Parathyroid adenoma (tissue), 2 donors: Measurements from ENCODE around the gene ATG5.

Experiments used
- H2AFZ ChIP-seq: fragments of 300-600 bp; sonication (generic); one replicate; pipeline ENCODE4 v1.7.0; 2017; ENCODE audit warnings: antibody characterized with exemption, mild to moderate bottlenecking
- H3K27ac ChIP-seq: fragments of 300-600 bp; sonication (generic); one replicate; pipeline ENCODE4 v1.7.0; 2017
- H3K27me3 ChIP-seq: fragments of 300-600 bp; sonication (generic); one replicate; pipeline ENCODE4 v1.7.0; 2017; ENCODE audit warnings: low read length; ENCODE audit not compliant: control insufficient read depth, insufficient read depth
- H3K36me3 ChIP-seq: fragments of 300-600 bp; sonication (generic); one replicate; pipeline ENCODE4 v1.7.0; 2017; ENCODE audit warnings: low read length; ENCODE audit not compliant: control insufficient read depth, insufficient read depth
- H3K4me1 ChIP-seq: fragments of 300-600 bp; sonication (generic); one replicate; pipeline ENCODE4 v1.7.0; 2017; ENCODE audit warnings: control low read depth
- H3K4me2 ChIP-seq: fragments of 300-600 bp; sonication (generic); one replicate; pipeline ENCODE4 v1.7.0; 2017; ENCODE audit warnings: low read length
- H3K4me3 ChIP-seq: fragments of 300-600 bp; sonication (generic); one replicate; pipeline ENCODE4 v1.7.0; 2017; ENCODE audit warnings: low read depth, low read length
- H3K79me2 ChIP-seq: fragments of 300-600 bp; sonication (generic); one replicate; pipeline ENCODE4 v1.7.0; 2017; ENCODE audit warnings: control low read depth
- H3K9ac ChIP-seq: fragments of 300-600 bp; sonication (generic); one replicate; pipeline ENCODE4 v1.7.0; 2017; ENCODE audit warnings: mild to moderate bottlenecking
- H3K9me3 ChIP-seq: fragments of 300-600 bp; sonication (generic); one replicate; pipeline ENCODE4 v1.7.0; 2017; ENCODE audit warnings: low read length; ENCODE audit not compliant: control insufficient read depth
- TF ChIP-seq, protein P1 (sequence below): fragments of 300-600 bp; sonication (generic); IDR thresholded peaks from one replicate; pipeline ENCODE4 v1.7.0; 2017; ENCODE audit warnings: antibody characterized with exemption, mild to moderate bottlenecking
- donor health status: primary hyperparathyroidism.

The ATG5 gene

DNA sequence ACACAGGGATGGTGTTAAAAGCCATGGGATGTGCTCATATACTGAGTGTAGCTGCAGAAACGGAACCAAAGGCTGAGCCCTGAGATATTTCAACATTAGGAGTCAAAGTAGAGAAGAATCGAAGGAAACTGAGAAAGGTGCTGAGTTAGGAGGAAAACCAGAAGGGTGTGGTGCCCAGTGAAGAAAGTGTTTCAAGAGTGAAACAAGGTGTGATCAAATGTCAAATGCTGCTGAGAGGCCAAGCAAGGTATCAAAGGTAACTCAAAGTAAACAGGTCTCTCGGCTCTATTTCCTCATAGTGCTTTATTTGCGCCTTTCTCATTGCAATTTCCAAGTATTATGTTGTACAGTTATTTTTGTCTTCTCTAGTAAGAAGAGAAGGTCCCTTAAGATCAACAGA is 145.4 kb downstream of the ATG5 start:
- Histone ChIP-seq H3K4me3 (no peak overlapping the region), H3K27me3 (no peaks in the 10 kb centered on the region), H3K4me1 (no peaks in the 10 kb centered on the region), H3K79me2 (no peaks in the 10 kb centered on the region), H3K9me3 (no peaks in the 10 kb centered on the region), H2AFZ (no peak overlapping the region), H3K36me3 (no peaks in the 10 kb centered on the region), H3K4me2 (no peak overlapping the region), H3K27ac (no peak overlapping the region), H3K9ac (no peak overlapping the region)
- TF ChIP-seq, protein P1, sequence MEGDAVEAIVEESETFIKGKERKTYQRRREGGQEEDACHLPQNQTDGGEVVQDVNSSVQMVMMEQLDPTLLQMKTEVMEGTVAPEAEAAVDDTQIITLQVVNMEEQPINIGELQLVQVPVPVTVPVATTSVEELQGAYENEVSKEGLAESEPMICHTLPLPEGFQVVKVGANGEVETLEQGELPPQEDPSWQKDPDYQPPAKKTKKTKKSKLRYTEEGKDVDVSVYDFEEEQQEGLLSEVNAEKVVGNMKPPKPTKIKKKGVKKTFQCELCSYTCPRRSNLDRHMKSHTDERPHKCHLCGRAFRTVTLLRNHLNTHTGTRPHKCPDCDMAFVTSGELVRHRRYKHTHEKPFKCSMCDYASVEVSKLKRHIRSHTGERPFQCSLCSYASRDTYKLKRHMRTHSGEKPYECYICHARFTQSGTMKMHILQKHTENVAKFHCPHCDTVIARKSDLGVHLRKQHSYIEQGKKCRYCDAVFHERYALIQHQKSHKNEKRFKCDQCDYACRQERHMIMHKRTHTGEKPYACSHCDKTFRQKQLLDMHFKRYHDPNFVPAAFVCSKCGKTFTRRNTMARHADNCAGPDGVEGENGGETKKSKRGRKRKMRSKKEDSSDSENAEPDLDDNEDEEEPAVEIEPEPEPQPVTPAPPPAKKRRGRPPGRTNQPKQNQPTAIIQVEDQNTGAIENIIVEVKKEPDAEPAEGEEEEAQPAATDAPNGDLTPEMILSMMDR, result no peak

DNA sequence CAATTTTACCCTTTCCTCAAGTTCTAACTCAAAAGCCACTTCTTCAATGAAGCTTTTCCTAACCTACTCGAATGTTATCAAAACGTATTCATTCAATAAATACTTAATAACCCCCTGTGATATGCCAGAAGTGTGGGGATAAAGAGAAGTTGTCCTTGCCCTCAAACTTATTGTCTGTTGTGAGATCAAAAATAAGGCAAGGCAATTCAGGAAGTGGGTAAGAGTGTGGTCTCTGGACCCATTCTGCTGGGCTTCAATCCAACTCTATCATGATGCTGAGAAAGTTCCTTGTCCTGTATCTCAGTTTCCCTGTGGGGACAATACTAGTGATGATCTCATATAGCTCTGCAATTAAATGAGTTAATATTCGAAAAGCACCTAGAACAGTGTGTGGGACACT is 146.7 kb downstream of the ATG5 start:
- Histone ChIP-seq H3K9ac (no peak overlapping the region), H3K27ac (no peak overlapping the region), H3K27me3 (no peaks in the 10 kb centered on the region), H3K36me3 (no peaks in the 10 kb centered on the region), H3K4me2 (no peak overlapping the region), H3K4me1 (no peaks in the 10 kb centered on the region), H3K9me3 (no peaks in the 10 kb centered on the region), H3K4me3 (no peak overlapping the region), H2AFZ (no peak overlapping the region), H3K79me2 (no peaks in the 10 kb centered on the region)
- TF ChIP-seq, protein P1, result no peak

DNA sequence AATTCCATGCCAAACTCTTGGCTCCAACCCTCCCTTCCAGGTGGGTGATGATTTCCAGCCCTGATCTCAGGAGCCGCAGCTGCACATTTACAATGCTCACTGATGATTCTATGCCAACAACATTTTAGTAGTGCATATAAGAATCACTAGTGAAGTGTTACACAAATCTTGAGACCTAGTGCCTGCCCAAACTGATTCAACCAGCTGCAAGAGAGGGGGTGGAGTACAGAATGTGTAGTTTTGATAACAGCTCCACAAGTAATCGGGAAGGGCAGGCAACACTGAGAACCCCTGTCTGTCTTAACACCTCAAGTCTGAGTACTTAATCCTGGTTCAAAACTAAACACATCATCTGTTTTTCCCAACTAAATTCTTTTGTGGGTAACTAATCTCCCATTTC is 147.8 kb downstream of the ATG5 start:
- TF ChIP-seq, protein P1, result no peak
- Histone ChIP-seq H3K27ac (no peak overlapping the region), H3K4me3 (no peak overlapping the region), H2AFZ (no peak overlapping the region), H3K27me3 (no peaks in the 10 kb centered on the region), H3K4me1 (no peaks in the 10 kb centered on the region), H3K79me2 (no peaks in the 10 kb centered on the region), H3K9ac (no peak overlapping the region), H3K4me2 (no peak overlapping the region), H3K36me3 (no peaks in the 10 kb centered on the region), H3K9me3 (no peaks in the 10 kb centered on the region)

DNA sequence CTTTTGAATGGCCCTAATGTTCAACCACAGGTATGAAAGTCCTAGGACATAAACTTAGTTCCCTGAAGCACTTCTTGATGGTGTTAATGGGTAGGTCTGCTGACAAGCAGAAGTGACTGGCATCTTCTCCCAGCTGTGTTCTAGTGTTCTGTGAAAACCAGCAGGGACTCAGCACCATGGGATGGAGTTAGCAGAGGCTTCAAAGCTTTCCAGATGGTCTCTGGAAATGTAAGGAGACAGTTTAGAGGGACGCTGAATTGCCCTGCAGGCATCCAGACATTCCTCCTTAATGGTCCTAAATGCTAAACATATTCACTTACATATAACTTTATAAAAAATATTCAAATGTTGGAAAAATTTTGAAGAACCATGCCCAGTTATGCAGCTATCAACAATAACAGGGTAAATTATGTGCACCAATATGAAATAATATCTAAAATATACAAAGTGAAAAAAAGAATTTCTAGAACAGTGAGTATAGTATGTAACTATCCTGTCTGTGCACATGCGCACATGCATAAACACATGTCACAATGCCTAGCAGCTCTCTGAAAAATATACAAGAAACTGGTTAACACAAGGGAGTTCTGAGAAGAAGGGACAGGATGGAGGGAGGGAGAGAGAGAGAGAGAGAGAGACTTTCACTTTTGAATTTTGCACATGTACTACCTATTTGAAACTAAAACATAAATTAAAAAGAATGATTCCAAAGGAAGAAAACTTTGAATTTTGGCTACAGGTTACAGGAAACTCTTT is 152.3 kb downstream of the ATG5 start:
- Histone ChIP-seq H3K36me3 (no peaks in the 10 kb centered on the region), H3K4me2 (no peak overlapping the region), H2AFZ (no peak overlapping the region), H3K9ac (no peak overlapping the region), H3K4me1 (no peaks in the 10 kb centered on the region), H3K27me3 (no peaks in the 10 kb centered on the region), H3K27ac (no peak overlapping the region), H3K4me3 (no peak overlapping the region), H3K9me3 (no peaks in the 10 kb centered on the region), H3K79me2 (no peaks in the 10 kb centered on the region)
- TF ChIP-seq, protein P1, result no peak
